Type B pancreatic cell (in vitro differentiated cells): ENCODE results near the gene CABLES1. TPM values are rescaled to one million over a fixed set of nuclear protein-coding genes. Genes with fewer than 3 reads are reported as not detected.

Source experiments
- DNase-seq: peaks from one replicate; pipeline ENCODE4 v3.0.0; 2021; ENCODE audit warnings: mixed read lengths; ENCODE audit not compliant: unreplicated experiment; ENCODE audit errors: extremely low spot score
- H3K27ac Mint-ChIP-seq: 2 replicates; pipeline ENCODE4 v1.8.0; 2021; ENCODE audit warnings: mild to moderate bottlenecking, mixed read lengths
- H3K27me3 Mint-ChIP-seq: 2 replicates; pipeline ENCODE4 v1.8.0; 2021; ENCODE audit warnings: mixed read lengths
- H3K36me3 Mint-ChIP-seq: 2 replicates; pipeline ENCODE4 v1.8.0; 2021; ENCODE audit warnings: mixed read lengths
- H3K4me1 Mint-ChIP-seq: one replicate; pipeline ENCODE4 v1.8.0; 2021; ENCODE audit warnings: mixed read lengths; ENCODE audit not compliant: unreplicated experiment
- H3K4me3 Mint-ChIP-seq: 2 replicates; pipeline ENCODE4 v1.8.0; 2021; ENCODE audit warnings: mild to moderate bottlenecking, mixed read lengths
- H3K9me3 Mint-ChIP-seq: 2 replicates; pipeline ENCODE4 v1.8.0; 2021; ENCODE audit warnings: mixed read lengths
- total RNA-seq: library from RNA; stranded (reverse); gene quantifications from 2 replicates; pipeline ENCODE4 v1.2.1, GENCODE V29; 2021; ENCODE audit warnings: low replicate concordance
- TF ChIP-seq, protein P1 (sequence below): fragments of 200-600 bp; sonication (generic); conservative IDR thresholded peaks from 2 replicates; pipeline ENCODE4 v1.5.0; 2021; ENCODE audit warnings: antibody characterized with exemption, mild to moderate bottlenecking

The CABLES1 gene
- total RNA-seq, 1 donor from 2014 or later = 11.4 TPM

DNA sequence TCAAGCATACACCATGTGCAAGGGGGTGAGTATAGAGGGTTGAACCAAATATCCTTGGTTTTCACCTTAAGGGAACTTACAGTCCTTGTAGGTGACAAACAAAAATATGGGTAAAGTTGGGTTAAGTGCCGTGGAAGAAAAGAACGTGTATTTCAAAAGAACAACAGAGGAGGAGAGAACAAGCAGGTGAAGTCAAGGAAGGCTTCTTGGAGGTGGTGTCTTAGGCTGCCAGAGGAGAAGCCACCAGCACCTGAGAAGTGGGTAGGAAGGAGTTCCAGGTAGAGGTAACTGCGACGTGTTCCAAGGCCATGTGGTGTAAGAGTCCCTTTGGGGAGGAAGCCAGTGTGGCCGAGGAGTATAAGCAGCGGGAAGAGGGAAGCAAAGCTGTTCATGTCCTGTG is 27.2 kb downstream of the CABLES1 start:
- H3K4me3 Mint-ChIP-seq = no peak overlapping the region
- H3K36me3 Mint-ChIP-seq = peaks cover 5% of the 10 kb centered on the region
- H3K9me3 Mint-ChIP-seq = no peaks in the 10 kb centered on the region
- H3K4me1 Mint-ChIP-seq = peaks cover 18% of the 10 kb centered on the region
- TF ChIP-seq, protein P1, sequence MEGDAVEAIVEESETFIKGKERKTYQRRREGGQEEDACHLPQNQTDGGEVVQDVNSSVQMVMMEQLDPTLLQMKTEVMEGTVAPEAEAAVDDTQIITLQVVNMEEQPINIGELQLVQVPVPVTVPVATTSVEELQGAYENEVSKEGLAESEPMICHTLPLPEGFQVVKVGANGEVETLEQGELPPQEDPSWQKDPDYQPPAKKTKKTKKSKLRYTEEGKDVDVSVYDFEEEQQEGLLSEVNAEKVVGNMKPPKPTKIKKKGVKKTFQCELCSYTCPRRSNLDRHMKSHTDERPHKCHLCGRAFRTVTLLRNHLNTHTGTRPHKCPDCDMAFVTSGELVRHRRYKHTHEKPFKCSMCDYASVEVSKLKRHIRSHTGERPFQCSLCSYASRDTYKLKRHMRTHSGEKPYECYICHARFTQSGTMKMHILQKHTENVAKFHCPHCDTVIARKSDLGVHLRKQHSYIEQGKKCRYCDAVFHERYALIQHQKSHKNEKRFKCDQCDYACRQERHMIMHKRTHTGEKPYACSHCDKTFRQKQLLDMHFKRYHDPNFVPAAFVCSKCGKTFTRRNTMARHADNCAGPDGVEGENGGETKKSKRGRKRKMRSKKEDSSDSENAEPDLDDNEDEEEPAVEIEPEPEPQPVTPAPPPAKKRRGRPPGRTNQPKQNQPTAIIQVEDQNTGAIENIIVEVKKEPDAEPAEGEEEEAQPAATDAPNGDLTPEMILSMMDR = no peak
- DNase-seq = no peak
- peaks cover 9% of the 10 kb centered on the region for H3K27me3 Mint-ChIP-seq
- no peak overlapping the region for H3K27ac Mint-ChIP-seq

DNA sequence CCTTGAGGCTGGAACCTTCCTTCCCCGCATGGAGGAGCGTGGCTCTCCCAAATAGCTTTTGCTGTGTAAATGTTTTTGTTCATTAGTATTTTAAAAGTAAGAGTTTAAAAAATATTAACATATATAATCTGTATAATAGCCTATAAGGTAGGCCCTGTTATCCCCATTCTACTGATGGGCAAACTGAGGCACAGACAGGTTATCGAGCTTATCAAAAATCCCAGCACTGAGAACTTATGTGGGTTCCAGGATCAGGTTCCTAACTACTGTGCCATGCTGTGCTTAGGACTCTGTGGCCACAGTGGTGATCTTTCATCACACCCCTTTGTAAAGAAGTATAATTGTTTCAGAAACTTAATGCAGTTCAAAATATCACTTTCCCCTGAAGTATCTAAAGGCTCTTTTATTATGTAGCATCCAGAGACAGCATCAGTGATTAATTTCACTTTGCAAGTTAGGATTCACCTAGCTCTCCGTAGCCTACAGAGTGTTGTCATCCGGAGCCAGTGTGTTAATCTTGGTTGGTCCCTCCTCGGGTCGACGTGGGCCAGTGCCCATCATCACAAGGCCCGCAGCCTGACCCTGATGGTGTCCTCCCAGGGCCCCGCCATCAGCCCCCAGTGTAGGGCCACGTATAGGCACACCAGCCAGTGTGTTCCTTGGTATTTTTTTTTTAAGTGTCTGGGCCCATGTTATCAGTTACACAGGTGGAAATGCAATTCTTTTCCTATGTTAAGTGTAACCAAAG is 28.7 kb downstream of the CABLES1 start:
- H3K27ac Mint-ChIP-seq = no peak overlapping the region
- H3K36me3 Mint-ChIP-seq = peaks cover 5% of the 10 kb centered on the region
- H3K9me3 Mint-ChIP-seq = no peaks in the 10 kb centered on the region
- H3K4me1 Mint-ChIP-seq = peaks cover 24% of the 10 kb centered on the region
- DNase-seq = no peak
- no peak overlapping the region for H3K4me3 Mint-ChIP-seq
- TF ChIP-seq, protein P1 = no peak
- H3K27me3 Mint-ChIP-seq = peaks cover 9% of the 10 kb centered on the region

DNA sequence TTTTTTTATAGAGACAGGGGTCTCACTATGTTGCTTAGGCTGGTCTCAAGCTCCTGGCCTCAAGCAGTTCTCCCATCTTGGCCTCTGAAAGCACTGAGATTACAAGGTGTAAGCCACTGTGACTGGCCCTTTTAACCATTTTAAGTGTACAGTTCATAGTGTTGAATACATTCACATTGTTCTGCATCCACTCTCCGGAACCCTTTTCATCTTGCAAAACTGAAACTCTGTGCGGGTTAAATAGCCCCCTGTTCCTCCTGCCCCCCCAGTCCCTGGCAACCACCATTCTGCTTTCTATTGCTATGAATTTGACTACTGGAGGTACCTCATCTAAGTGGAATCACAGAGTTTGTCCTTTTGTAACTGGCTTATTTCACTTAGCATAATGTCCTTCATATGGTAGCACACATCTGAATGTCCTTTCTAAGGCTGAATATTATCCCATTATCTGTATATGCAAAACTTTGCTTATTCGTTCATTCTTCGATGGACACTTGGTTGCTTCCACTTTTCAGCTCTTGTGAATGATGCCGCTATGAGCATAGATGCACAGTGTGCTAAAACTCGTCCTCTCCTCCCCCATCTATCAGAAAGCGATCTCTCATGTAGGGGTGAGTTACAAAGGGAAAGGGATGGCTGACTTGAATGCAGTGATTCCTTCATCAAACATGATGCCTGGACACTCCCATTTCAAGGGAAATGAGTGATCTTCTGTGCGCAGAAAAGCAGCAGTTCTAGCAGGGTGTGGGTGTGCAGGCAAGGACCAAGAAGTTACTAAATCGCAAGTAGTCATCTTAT is 30.2 kb downstream of the CABLES1 start:
- H3K27me3 Mint-ChIP-seq = peaks cover 9% of the 10 kb centered on the region
- H3K9me3 Mint-ChIP-seq = no peaks in the 10 kb centered on the region
- H3K27ac Mint-ChIP-seq = no peak overlapping the region
- H3K4me1 Mint-ChIP-seq = peaks cover 26% of the 10 kb centered on the region
- H3K4me3 Mint-ChIP-seq = no peak overlapping the region
- TF ChIP-seq, protein P1 = no peak
- DNase-seq = no peak
- peaks cover 5% of the 10 kb centered on the region for H3K36me3 Mint-ChIP-seq

DNA sequence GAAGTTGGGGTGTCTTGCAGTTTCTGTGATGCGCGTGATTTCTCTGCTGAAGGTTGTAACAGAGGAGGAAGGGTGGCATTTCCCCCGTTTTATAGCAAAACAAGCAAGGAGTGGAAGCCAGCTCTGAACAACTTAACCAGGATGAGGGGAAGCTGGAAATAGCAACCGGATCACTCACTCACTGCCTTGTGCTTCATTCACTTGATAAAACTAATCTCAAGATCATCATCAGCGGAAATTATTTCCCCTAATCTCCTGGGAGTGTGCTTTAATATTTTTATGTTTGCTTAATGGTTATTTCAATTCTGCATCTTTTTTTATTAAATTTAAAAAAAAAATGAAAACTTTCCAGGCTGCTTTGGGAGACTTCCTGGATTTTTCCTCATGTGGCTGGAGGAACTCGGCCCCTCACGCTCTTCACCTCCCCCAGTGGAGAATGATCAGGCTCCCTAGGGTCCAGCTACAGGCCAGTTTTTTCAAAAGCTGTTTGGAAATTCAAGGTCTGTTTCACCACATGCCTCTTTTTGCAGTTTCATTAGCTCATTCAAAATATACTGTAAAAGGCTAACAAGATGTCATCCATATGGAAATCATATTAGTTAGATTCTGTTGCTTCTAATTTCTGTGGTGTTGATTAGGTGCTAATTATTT is 31.7 kb downstream of the CABLES1 start:
- Mint-ChIP-seq H3K9me3 (no peaks in the 10 kb centered on the region), H3K27ac (no peak overlapping the region), H3K4me3 (no peak overlapping the region), H3K27me3 (peaks cover 9% of the 10 kb centered on the region), H3K4me1 (peaks cover 26% of the 10 kb centered on the region), H3K36me3 (no peaks in the 10 kb centered on the region)
- TF ChIP-seq, protein P1 = no peak
- no peak for DNase-seq

DNA sequence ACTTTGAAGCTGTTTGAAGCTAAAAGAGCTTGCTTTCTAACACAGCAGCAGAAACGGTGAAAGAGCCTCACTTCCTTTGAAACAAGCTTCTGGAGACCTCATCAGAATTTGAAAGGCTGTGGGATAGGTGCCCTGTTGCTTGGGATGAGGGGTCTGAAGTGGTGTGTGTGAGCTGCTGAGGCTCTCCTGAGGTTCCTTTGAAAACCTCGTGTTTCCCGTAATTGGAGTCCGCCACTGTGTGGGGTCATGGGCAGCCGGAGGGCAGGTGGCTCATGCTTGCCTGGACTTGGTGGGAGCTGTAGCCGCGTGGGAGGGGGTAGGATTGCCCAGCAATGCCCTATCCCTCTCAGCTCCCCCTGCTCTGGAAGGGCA is 34.4 kb downstream of the CABLES1 start:
- no peaks in the 10 kb centered on the region for H3K9me3 Mint-ChIP-seq
- H3K4me3 Mint-ChIP-seq = no peak overlapping the region
- TF ChIP-seq, protein P1 = no peak
- no peak for DNase-seq
- no peak overlapping the region for H3K27ac Mint-ChIP-seq
- H3K4me1 Mint-ChIP-seq = peaks cover 19% of the 10 kb centered on the region
- no peaks in the 10 kb centered on the region for H3K36me3 Mint-ChIP-seq
- H3K27me3 Mint-ChIP-seq = peaks cover 3% of the 10 kb centered on the region
